Loucy (cell line): ENCODE data around the gene PIAS3.

Experiments used
- H2AFZ ChIP-seq: fragments of 200-600 bp; sonication (generic); 2 replicates; pipeline ENCODE4 v1.6.0; 2016; ENCODE audit warnings: antibody characterized with exemption, mild to moderate bottlenecking, low read length, moderate library complexity
- H3F3A ChIP-seq: fragments of 200-600 bp; 2 replicates; pipeline ENCODE4 v1.6.0; 2016; ENCODE audit warnings: antibody characterized with exemption, low read depth, mild to moderate bottlenecking
- H3K27me3 ChIP-seq: fragments of 200-600 bp; sonication (generic); 2 replicates; pipeline ENCODE4 v1.6.1; 2014; ENCODE audit warnings: low read length, mild to moderate bottlenecking; ENCODE audit not compliant: insufficient read depth, poor library complexity, severe bottlenecking
- H3K36me3 ChIP-seq: fragments of 200-600 bp; sonication (generic); 2 replicates; pipeline ENCODE4 v1.6.1; 2016; ENCODE audit warnings: low read length; ENCODE audit not compliant: insufficient read depth
- H3K4me1 ChIP-seq: fragments of 200-600 bp; sonication (generic); 2 replicates; pipeline ENCODE4 v1.5.1; 2014; ENCODE audit warnings: low read length, mild to moderate bottlenecking; ENCODE audit not compliant: insufficient read depth, poor library complexity, severe bottlenecking
- H3K4me2 ChIP-seq: fragments of 200-600 bp; sonication (generic); 2 replicates; pipeline ENCODE4 v1.6.0; 2014; ENCODE audit warnings: antibody characterized with exemption, low read length, low read depth, mild to moderate bottlenecking; ENCODE audit not compliant: poor library complexity, severe bottlenecking
- H3K4me3 ChIP-seq: fragments of 200-600 bp; sonication (generic); 2 replicates; pipeline ENCODE4 v1.5.1; 2014; ENCODE audit warnings: low read length, mild to moderate bottlenecking, mixed read lengths; ENCODE audit not compliant: poor library complexity, severe bottlenecking
- H3K79me2 ChIP-seq: fragments of 200-600 bp; sonication (generic); 2 replicates; pipeline ENCODE4 v1.6.1; 2014; ENCODE audit warnings: low read length; ENCODE audit not compliant: insufficient read depth
- H3K9ac ChIP-seq: fragments of 200-600 bp; sonication (generic); 2 replicates; pipeline ENCODE4 v1.6.0; 2014; ENCODE audit warnings: mild to moderate bottlenecking, low read depth, low read length, moderate library complexity; ENCODE audit not compliant: poor library complexity, severe bottlenecking
- H3K9me2 ChIP-seq: fragments of 200-600 bp; sonication (generic); replicated peaks from 2 replicates; pipeline ENCODE4 v1.6.1; 2016; ENCODE audit warnings: low read depth, low read length, mixed read lengths
- H3K9me3 ChIP-seq: fragments of 200-600 bp; sonication (generic); 2 replicates; pipeline ENCODE4 v1.6.1; 2014; ENCODE audit warnings: mild to moderate bottlenecking, antibody characterized with exemption, low read length, low read depth; ENCODE audit not compliant: insufficient read depth
- H4K20me1 ChIP-seq: fragments of 200-600 bp; sonication (generic); 2 replicates; pipeline ENCODE4 v1.6.0; 2014; ENCODE audit warnings: antibody characterized with exemption, low read length, mild to moderate bottlenecking; ENCODE audit not compliant: insufficient read depth, poor library complexity, severe bottlenecking
- EZH2phosphoT487 ChIP-seq: fragments of 200-600 bp; IDR thresholded peaks from 2 replicates; pipeline ENCODE4 v1.6.1; 2018; ENCODE audit warnings: antibody characterized with exemption, mild to moderate bottlenecking, moderate library complexity, borderline replicate concordance
- TF ChIP-seq, protein P1 (sequence below): fragments of 200-600 bp; sonication (generic); conservative IDR thresholded peaks from 2 replicates; pipeline ENCODE4 v1.5.1; 2014; ENCODE audit warnings: mild to moderate bottlenecking, antibody characterized with exemption, low read length

The PIAS3 gene

DNA sequence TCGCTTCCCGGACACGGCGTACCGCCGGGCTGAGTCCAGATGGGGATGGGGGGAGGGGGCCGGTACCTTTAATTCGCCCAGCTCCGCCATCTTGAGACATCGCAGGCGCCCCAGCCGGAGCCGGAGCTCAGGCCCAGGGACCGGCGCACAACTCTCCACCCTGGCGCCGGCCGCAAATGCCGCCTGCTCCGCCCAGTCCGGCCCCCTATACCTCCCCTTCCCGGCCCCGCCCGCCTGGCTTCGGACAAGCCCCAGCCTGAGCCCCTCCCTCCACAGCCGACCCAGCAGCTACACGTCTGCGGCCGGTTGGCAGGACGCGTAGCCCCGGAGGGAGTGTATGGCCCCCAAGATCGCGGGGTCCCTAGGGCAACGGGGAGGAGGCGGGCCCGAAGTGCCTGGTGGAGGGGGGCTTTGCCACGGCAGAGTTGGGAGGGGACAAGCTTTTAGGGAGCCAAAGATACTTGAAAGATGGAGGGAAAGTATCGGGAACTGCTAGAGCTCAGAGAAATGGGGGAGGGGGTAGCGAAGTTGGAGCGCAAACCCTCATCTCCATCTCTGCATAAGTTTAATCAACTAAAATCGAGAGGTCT lies at the start of gene PIAS3:
Gene PIAS3, minus strand, starts transcription at position 181 of the 590 bp plus-strand sequence. Its CDS starts 91 bp downstream, at position 90.
- Histone ChIP-seq H3K36me3 (peaks cover 23% of the 10 kb centered on the region; the same call in 1 of the 2 replicates), H3F3A (peaks cover 3% of the 10 kb centered on the region; the same call in 1 of the 2 replicates), H3K9me3 (no peaks in the 10 kb centered on the region), H3K4me1 (peaks cover 11% of the 10 kb centered on the region), H3K4me3 (peak within 1 kb of the TSS; percentile 87), H3K9ac (peak within 1 kb of the TSS; percentile 83), H2AFZ (peak within 1 kb of the TSS; percentile 93), H3K9me2 (no peaks in the 10 kb centered on the region), H3K4me2 (peak within 1 kb of the TSS; percentile 96), H3K79me2 (peaks cover 17% of the 10 kb centered on the region), H4K20me1 (peaks cover 11% of the 10 kb centered on the region), H3K27me3 (no peaks in the 10 kb centered on the region)
- TF ChIP-seq, protein P1, sequence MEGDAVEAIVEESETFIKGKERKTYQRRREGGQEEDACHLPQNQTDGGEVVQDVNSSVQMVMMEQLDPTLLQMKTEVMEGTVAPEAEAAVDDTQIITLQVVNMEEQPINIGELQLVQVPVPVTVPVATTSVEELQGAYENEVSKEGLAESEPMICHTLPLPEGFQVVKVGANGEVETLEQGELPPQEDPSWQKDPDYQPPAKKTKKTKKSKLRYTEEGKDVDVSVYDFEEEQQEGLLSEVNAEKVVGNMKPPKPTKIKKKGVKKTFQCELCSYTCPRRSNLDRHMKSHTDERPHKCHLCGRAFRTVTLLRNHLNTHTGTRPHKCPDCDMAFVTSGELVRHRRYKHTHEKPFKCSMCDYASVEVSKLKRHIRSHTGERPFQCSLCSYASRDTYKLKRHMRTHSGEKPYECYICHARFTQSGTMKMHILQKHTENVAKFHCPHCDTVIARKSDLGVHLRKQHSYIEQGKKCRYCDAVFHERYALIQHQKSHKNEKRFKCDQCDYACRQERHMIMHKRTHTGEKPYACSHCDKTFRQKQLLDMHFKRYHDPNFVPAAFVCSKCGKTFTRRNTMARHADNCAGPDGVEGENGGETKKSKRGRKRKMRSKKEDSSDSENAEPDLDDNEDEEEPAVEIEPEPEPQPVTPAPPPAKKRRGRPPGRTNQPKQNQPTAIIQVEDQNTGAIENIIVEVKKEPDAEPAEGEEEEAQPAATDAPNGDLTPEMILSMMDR: no peak
- no peak for TF ChIP-seq EZH2phosphoT487

DNA sequence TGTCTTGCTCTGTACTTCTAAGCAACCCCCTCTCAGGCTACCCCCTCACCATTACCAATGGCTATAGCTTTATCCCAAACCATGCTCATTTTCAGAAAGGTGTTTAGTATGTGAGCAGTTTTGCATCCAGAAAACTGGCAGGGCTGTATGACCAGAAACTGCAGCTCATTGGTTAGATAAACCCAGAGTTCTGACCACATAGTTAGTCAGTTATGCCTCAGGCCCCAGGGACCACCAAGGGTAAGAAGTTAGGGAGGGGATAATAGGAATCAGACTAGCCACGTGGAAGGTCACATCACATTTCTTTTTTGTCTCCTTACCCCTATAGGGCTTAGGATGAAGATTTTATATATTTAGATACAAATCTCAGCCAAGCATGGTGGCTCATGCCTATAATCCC lies 49.8 kb upstream of the PIAS3 start:
- H4K20me1 ChIP-seq: no peaks in the 10 kb centered on the region
- no peaks in the 10 kb centered on the region for H3K9me2 ChIP-seq
- TF ChIP-seq EZH2phosphoT487: no peak
- TF ChIP-seq, protein P1: no peak
- H2AFZ ChIP-seq: no peak overlapping the region
- no peaks in the 10 kb centered on the region for H3K79me2 ChIP-seq
- no peak overlapping the region for H3K9ac ChIP-seq
- H3K4me1 ChIP-seq: peaks cover 7% of the 10 kb centered on the region
- H3K36me3 ChIP-seq: peaks cover 18% of the 10 kb centered on the region; the same call in 1 of the 2 replicates
- H3K27me3 ChIP-seq: no peaks in the 10 kb centered on the region
- H3K4me2 ChIP-seq: no peak overlapping the region
- no peaks in the 10 kb centered on the region for H3F3A ChIP-seq
- H3K9me3 ChIP-seq: no peaks in the 10 kb centered on the region
- no peak overlapping the region for H3K4me3 ChIP-seq

DNA sequence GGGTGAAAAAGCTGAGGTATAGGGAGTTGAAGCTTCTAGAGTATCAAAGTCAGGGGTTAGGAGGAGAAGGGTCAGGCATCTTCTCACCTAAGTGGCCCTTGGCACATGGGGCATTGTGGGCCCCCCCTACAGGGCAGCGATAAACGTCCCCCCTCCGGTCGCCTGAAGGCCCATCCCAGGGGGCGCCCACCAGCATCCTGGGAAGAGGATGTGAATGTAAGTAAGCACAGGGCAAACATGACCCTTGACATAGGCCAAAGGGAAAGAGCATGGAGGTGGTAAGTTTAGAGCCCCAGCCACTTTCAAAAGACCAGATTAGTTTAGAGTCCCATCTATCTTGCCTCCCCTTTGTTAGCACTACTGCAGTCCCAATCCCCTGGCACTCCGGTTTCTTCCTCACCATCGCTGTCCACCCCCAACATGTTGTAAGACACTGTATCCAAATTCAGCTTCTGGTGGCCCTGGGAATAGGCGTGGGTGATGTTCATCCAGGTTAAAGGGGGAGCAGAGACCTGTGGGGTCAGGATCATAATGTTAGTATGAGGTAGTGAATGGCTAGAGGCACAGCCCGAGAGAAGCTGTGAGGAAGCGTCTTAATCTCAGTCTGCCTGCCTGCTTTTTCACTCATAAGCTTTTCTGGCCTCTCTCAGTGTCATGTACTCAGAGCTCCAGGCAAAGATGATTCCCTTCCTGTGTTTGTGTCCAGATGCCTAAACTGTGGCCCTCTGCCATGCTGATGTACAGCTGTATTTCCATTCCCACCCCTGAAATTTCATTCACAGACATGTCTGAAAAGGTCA lies 48.3 kb upstream of the PIAS3 start:
- H3K4me3 ChIP-seq: no peak overlapping the region
- no peaks in the 10 kb centered on the region for H3K9me3 ChIP-seq
- no peaks in the 10 kb centered on the region for H4K20me1 ChIP-seq
- no peak overlapping the region for H2AFZ ChIP-seq
- H3K9ac ChIP-seq: no peak overlapping the region
- peaks cover 15% of the 10 kb centered on the region; the same call in 1 of the 2 replicates for H3K36me3 ChIP-seq
- no peaks in the 10 kb centered on the region for H3K9me2 ChIP-seq
- no peak overlapping the region for H3K4me2 ChIP-seq
- no peak for TF ChIP-seq EZH2phosphoT487
- TF ChIP-seq, protein P1: no peak
- H3K4me1 ChIP-seq: peaks cover 7% of the 10 kb centered on the region
- no peaks in the 10 kb centered on the region for H3F3A ChIP-seq
- no peaks in the 10 kb centered on the region for H3K27me3 ChIP-seq
- no peaks in the 10 kb centered on the region for H3K79me2 ChIP-seq
